A673 (cell line): ENCODE data around the gene EED.

Source experiments
- EZH2 ChIP-seq: fragments of 200-600 bp; sonication (generic); IDR thresholded peaks from 2 replicates; pipeline ENCODE4 v1.6.1; 2017; ENCODE audit warnings: borderline replicate concordance, low read depth, mild to moderate bottlenecking, mixed read lengths, antibody characterized with exemption, low read length; ENCODE audit not compliant: poor library complexity, severe bottlenecking
- TF ChIP-seq, protein P1 (sequence below): fragments of 300-800, 200-600 bp; sonication (generic); conservative IDR thresholded peaks from 2 replicates; pipeline ENCODE4 v1.5.1; 2017; ENCODE audit warnings: low read depth, mild to moderate bottlenecking, antibody characterized with exemption, low read length, moderate library complexity, mixed read lengths

GRCh38 chr11:86244063-86244521, 461 bp upstream of the EED start:
- TF ChIP-seq, protein P1, sequence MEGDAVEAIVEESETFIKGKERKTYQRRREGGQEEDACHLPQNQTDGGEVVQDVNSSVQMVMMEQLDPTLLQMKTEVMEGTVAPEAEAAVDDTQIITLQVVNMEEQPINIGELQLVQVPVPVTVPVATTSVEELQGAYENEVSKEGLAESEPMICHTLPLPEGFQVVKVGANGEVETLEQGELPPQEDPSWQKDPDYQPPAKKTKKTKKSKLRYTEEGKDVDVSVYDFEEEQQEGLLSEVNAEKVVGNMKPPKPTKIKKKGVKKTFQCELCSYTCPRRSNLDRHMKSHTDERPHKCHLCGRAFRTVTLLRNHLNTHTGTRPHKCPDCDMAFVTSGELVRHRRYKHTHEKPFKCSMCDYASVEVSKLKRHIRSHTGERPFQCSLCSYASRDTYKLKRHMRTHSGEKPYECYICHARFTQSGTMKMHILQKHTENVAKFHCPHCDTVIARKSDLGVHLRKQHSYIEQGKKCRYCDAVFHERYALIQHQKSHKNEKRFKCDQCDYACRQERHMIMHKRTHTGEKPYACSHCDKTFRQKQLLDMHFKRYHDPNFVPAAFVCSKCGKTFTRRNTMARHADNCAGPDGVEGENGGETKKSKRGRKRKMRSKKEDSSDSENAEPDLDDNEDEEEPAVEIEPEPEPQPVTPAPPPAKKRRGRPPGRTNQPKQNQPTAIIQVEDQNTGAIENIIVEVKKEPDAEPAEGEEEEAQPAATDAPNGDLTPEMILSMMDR = no peak
- no peak for TF ChIP-seq EZH2
